ENCODE data around the gene MEN1. TPM values are rescaled to one million over a fixed set of nuclear protein-coding genes. Genes with fewer than 3 reads are reported as not detected.

MEN1 gene
- total RNA-seq, 2 experiments from 2014 or later = 25.8 to 29.0 TPM

- H3K9me3 Mint-ChIP-seq = no peaks in the 10 kb centered on the region
- no peak overlapping the region for H3K4me3 Mint-ChIP-seq
- H3K27ac Mint-ChIP-seq = no peak overlapping the region
- TF ChIP-seq CTCF (IDR thresholded peaks at IDR 0.05) = no peak
- no peaks in the 10 kb centered on the region for H3K27me3 Mint-ChIP-seq
- POLR2A ChIA-PET = interaction anchor here (0.5 to 1.6 kb wide), 2 partner anchors 10 to 308 kb away, joined by 3 read pairs; partner anchors contain the start of gene CDC42BPG
- CTCF ChIA-PET = interaction anchor here (0.6 to 1.8 kb wide), 4 partner anchors 13 to 62 kb away, joined by 3 to 7 read pairs (median 3); no protein-coding TSS in a partner anchor
- no peaks in the 10 kb centered on the region for H3K36me3 Mint-ChIP-seq (ENCODE audit: low read depth)
- no peaks in the 10 kb centered on the region for H3K4me1 Mint-ChIP-seq (ENCODE audit: low read depth)
- no peak for ATAC-seq
- no peak for DNase-seq
- intact Hi-C loops (cut with micrococcal nuclease) = no loop called here
These were observed 24.6 kb upstream of the MEN1 start for GRCh38 chr11:64834723-64835615.

DNA sequence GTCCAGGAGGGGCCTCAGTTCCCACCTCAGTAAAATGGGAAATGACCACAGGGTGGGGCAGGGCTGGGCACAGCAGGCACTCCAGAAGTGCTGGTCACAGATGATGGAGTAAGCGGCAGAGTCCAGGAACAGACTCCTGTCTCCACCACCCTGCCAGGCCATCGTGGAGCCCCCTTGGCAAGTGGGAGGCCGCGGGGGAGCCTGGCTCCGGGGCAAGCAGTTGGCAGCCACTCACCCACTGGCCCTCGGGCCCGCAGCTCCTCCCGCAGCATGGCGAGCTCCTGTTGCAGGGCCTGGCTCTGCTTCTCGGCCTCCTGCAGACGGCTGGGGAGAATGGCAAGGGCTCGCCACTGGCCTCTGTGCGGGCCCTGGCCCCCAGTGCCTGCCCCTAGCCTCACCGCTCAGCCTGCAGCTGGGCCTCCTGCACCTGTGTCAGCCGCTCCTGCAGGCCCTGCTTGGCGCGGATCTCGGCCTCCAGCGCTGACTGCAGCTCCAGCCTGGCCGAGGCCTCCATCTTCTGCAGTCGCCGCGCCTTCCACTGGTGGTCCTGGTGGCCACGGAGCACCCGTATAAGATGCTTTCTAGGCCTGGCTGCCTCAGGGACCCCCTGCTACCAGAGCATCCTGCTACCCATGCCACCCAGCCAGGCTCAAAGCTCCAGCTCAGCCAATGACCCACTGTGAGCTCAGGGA is 23.8 kb upstream of the MEN1 start:
- ATAC-seq (no peak), DNase-seq (no peak)
- Mint-ChIP-seq H3K36me3 (ENCODE audit: low read depth) (no peaks in the 10 kb centered on the region), H3K27me3 (no peaks in the 10 kb centered on the region), H3K9me3 (no peaks in the 10 kb centered on the region), H3K4me1 (ENCODE audit: low read depth) (no peaks in the 10 kb centered on the region), H3K27ac (no peak overlapping the region), H3K4me3 (no peak overlapping the region)
- TF ChIP-seq CTCF (IDR thresholded peaks at IDR 0.05) = no peak
- intact Hi-C loops (cut with micrococcal nuclease) = no loop called here
- CTCF ChIA-PET = interaction anchor here (0.6 to 1.4 kb wide), 2 partner anchors 54 to 61 kb away, joined by 3 read pairs; no protein-coding TSS in a partner anchor
- POLR2A ChIA-PET = no interaction called here

GRCh38 chr11:64833509-64833908 is 23.2 kb upstream of the MEN1 start:
- H3K4me3 Mint-ChIP-seq = no peak overlapping the region
- POLR2A ChIA-PET = interaction anchor here (0.7 kb wide), 1 partner anchor 20 kb away, joined by 4 read pairs; no protein-coding TSS in a partner anchor
- intact Hi-C loops (cut with micrococcal nuclease) = no loop called here

DNA sequence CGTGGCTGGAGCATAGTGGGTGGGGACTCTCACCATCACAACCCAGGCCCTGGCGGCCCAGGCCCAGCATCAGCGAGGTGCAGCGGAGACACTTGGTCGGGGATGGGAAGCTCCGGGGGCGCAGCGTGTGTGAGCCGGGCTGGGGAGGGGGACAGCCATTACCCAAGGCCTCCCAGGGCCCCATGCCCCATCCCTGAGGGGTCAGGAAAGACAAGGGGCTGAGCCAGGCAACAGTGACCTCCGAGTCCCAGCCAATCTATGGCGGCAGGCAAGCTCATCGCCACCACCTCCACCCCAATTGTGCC is 22.8 kb upstream of the MEN1 start:
- intact Hi-C loops (cut with micrococcal nuclease) = no loop called here
- no peak for ATAC-seq
- no peaks in the 10 kb centered on the region for H3K9me3 Mint-ChIP-seq
- ChIA-PET CTCF (no interaction called here), POLR2A (interaction anchor here (0.7 kb wide), 1 partner anchor 20 kb away, joined by 4 read pairs; no protein-coding TSS in a partner anchor)
- no peak for TF ChIP-seq CTCF (IDR thresholded peaks at IDR 0.05)
- no peaks in the 10 kb centered on the region for H3K36me3 Mint-ChIP-seq (ENCODE audit: low read depth)
- no peaks in the 10 kb centered on the region for H3K27me3 Mint-ChIP-seq
- no peak overlapping the region for H3K27ac Mint-ChIP-seq
- no peaks in the 10 kb centered on the region for H3K4me1 Mint-ChIP-seq (ENCODE audit: low read depth)
- no peak overlapping the region for H3K4me3 Mint-ChIP-seq
- DNase-seq = no peak

More at GRCh38 chr11:64833509-64833908, 23.2 kb upstream of the MEN1 start:
- no peaks in the 10 kb centered on the region for H3K4me1 Mint-ChIP-seq (ENCODE audit: low read depth)
- TF ChIP-seq CTCF (IDR thresholded peaks at IDR 0.05) = no peak
- no peak overlapping the region for H3K27ac Mint-ChIP-seq
- H3K27me3 Mint-ChIP-seq = no peaks in the 10 kb centered on the region
- ATAC-seq (no peak), DNase-seq (no peak)
- no peaks in the 10 kb centered on the region for H3K36me3 Mint-ChIP-seq (ENCODE audit: low read depth)
- H3K9me3 Mint-ChIP-seq = no peaks in the 10 kb centered on the region
- CTCF ChIA-PET = no interaction called here

All from activated CD8-positive, alpha-beta T cell treated with anti-CD3 and anti-CD28 coated beads for 36 hours (primary cell).